ENCODE data around the gene CEP85. TPM values are rescaled to one million over a fixed set of nuclear protein-coding genes. Genes with fewer than 3 reads are reported as not detected.

The CEP85 gene
- total and polyA plus RNA-seq, 9 of the 15 experiments (the other 6 are each of a cell fraction or from before 2014, with no cell fraction given) = 42.1 to 140 (median 92.6) TPM

DNA sequence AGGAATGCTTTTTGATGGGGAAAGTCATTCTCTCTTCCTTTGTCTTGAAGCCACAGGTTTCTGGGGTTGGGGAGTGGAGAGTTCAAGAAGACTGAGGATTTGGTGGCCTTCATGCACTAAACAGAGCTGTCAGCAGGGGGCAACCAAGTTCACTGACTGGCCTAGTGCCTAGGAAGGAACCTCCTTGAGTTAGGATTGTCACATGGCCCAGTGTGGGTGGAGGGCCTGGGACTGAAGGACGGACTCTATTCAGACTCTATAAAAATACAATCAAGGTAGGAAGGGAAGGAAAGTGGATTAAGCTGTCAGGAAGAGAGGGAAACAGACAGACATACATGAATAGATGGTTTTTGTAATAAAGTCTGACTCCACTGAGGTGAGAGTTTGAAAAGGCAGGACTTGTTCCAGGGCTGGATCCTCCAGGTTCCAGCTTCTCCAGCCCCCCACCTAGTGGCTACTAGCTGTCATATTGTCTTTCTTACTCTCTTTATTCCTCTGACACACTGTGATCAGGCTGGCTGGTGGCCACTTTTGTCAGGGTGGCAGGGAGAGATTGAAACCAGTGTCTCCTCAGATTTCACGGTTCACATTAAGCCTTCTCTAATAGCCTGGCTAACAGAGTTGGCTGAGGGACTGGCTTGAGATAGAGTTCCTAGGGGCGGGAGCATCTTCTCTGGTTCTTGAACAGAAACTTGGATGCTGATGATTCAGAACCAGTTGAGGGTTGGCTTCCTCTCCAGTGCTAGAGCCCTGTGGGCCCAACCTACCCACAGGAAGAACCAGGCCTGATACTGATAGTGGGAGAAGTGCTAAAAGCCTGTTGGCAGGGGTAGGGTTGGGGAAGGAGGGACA, 41.8 kb downstream of the CEP85 start (continued):
- TF ChIP-seq, protein P1, sequence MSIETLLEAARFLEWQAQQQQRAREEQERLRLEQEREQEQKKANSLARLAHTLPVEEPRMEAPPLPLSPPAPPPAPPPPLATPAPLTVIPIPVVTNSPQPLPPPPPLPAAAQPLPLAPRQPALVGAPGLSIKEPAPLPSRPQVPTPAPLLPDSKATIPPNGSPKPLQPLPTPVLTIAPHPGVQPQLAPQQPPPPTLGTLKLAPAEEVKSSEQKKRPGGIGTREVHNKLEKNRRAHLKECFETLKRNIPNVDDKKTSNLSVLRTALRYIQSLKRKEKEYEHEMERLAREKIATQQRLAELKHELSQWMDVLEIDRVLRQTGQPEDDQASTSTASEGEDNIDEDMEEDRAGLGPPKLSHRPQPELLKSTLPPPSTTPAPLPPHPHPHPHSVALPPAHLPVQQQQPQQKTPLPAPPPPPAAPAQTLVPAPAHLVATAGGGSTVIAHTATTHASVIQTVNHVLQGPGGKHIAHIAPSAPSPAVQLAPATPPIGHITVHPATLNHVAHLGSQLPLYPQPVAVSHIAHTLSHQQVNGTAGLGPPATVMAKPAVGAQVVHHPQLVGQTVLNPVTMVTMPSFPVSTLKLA (conservative IDR thresholded peaks at IDR 0.05) = peak; percentile 83 to 86
- no peak for TF ChIP-seq ESRRA (IDR thresholded peaks at IDR 0.05; ENCODE audit: borderline replicate concordance, low read depth)
- no peak for TF ChIP-seq ELK3 (CRISPR knock-in tag; IDR thresholded peaks at IDR 0.05)
- no peak for TF ChIP-seq NFIX (CRISPR knock-in tag; IDR thresholded peaks at IDR 0.05; ENCODE audit: low read depth)
- TF ChIP-seq, protein P2, sequence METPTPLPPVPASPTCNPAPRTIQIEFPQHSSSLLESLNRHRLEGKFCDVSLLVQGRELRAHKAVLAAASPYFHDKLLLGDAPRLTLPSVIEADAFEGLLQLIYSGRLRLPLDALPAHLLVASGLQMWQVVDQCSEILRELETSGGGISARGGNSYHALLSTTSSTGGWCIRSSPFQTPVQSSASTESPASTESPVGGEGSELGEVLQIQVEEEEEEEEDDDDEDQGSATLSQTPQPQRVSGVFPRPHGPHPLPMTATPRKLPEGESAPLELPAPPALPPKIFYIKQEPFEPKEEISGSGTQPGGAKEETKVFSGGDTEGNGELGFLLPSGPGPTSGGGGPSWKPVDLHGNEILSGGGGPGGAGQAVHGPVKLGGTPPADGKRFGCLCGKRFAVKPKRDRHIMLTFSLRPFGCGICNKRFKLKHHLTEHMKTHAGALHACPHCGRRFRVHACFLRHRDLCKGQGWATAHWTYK (CRISPR knock-in tag; IDR thresholded peaks at IDR 0.05) = no peak
- peak; percentile 28 to 46; a peak in 2 of 4 replicates for TF ChIP-seq KDM1A (IDR thresholded peaks at IDR 0.05)
- no peak for TF ChIP-seq CHD4 (IDR thresholded peaks at IDR 0.05; ENCODE audit: insufficient read depth, insufficient replicate concordance, low read depth, low read length, poor library complexity, severe bottlenecking)
- TF ChIP-seq MLX (CRISPR knock-in tag; conservative IDR thresholded peaks at IDR 0.05) = no peak
- no peak for TF ChIP-seq RBM25 (IDR thresholded peaks at IDR 0.05; ENCODE audit: low read depth, low read length, severe bottlenecking)
- TF ChIP-seq TAF9B (IDR thresholded peaks at IDR 0.05; ENCODE audit: partially characterized antibody) = no peak
- TF ChIP-seq, protein P3, sequence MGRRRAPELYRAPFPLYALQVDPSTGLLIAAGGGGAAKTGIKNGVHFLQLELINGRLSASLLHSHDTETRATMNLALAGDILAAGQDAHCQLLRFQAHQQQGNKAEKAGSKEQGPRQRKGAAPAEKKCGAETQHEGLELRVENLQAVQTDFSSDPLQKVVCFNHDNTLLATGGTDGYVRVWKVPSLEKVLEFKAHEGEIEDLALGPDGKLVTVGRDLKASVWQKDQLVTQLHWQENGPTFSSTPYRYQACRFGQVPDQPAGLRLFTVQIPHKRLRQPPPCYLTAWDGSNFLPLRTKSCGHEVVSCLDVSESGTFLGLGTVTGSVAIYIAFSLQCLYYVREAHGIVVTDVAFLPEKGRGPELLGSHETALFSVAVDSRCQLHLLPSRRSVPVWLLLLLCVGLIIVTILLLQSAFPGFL (CRISPR knock-in tag; IDR thresholded peaks at IDR 0.05) = no peak
- TF ChIP-seq SRSF7 (optimal IDR thresholded peaks at IDR 0.05; ENCODE audit: low read depth, low read length) = no peak
- no peak for TF ChIP-seq FOXA1 (IDR thresholded peaks at IDR 0.05; ENCODE audit: borderline replicate concordance)
- no peak for TF ChIP-seq ZNF431 (CRISPR knock-in tag; IDR thresholded peaks at IDR 0.05)
- TF ChIP-seq, protein P4, sequence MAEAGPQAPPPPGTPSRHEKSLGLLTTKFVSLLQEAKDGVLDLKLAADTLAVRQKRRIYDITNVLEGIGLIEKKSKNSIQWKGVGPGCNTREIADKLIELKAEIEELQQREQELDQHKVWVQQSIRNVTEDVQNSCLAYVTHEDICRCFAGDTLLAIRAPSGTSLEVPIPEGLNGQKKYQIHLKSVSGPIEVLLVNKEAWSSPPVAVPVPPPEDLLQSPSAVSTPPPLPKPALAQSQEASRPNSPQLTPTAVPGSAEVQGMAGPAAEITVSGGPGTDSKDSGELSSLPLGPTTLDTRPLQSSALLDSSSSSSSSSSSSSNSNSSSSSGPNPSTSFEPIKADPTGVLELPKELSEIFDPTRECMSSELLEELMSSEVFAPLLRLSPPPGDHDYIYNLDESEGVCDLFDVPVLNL (CRISPR knock-in tag; IDR thresholded peaks at IDR 0.05; ENCODE audit: low read depth) = no peak
- TF ChIP-seq NBN (IDR thresholded peaks at IDR 0.05; ENCODE audit: low read depth) = no peak; the same call in 1 of the 2 replicates
- TF ChIP-seq FOXA3 (CRISPR knock-in tag; conservative IDR thresholded peaks at IDR 0.05 in 1 of 2, IDR thresholded peaks at IDR 0.05 in 1 of 2) = no peak
- no peak; the same call in 1 of the 2 replicates for TF ChIP-seq JUNB (CRISPR knock-in tag; conservative IDR thresholded peaks at IDR 0.05)
- TF ChIP-seq ZNF174 (CRISPR knock-in tag; IDR thresholded peaks at IDR 0.05) = no peak
- no peak for TF ChIP-seq NCOA4 (IDR thresholded peaks at IDR 0.05; ENCODE audit: partially characterized antibody)

Data from K562 (cell line).